CD8-positive, alpha-beta memory T cell (primary cell): ENCODE measurements around the gene PCSK4. TPM values are rescaled to one million over a fixed set of nuclear protein-coding genes. Genes with fewer than 3 reads are reported as not detected.

Experiments
- CTCF ChIA-PET: fragments of 350-600 bp; sonication (Branson Sonifier 250); formaldehyde crosslinking; loops from one replicate; lab custom pipeline; 2021; ENCODE audit warnings: antibody characterized with exemption; lab: Charles Lee
- POLR2A ChIA-PET: fragments of 350-600 bp; sonication (Branson Sonifier 250); formaldehyde crosslinking; loops from one replicate; lab custom pipeline; 2021; ENCODE audit warnings: antibody characterized with exemption; lab: Charles Lee
- DNase-seq, 5 donors: peaks; one replicate each; pipeline versions ENCODE4 v3.0.0 to v3.0.0-alpha.2; 2020 to 2022; ENCODE audit warnings: mixed read lengths in 1 of 5
- H3K27ac ChIP-seq: one replicate; pipeline ENCODE4 v1.7.0; 2013; ENCODE audit warnings: low read depth, mild to moderate bottlenecking, low read length, moderate library complexity
- H3K27me3 ChIP-seq: 2 replicates; pipeline ENCODE4 v1.7.0; 2013; ENCODE audit warnings: low read length, mild to moderate bottlenecking; ENCODE audit not compliant: insufficient read depth, poor library complexity, severe bottlenecking
- H3K36me3 ChIP-seq: 2 replicates; pipeline ENCODE4 v1.7.0; 2013; ENCODE audit warnings: mild to moderate bottlenecking, low read length, moderate library complexity; ENCODE audit not compliant: insufficient read depth
- H3K4me1 ChIP-seq: 2 replicates; pipeline ENCODE4 v1.7.0; 2013; ENCODE audit warnings: mild to moderate bottlenecking, low read length, moderate library complexity; ENCODE audit not compliant: insufficient read depth
- H3K4me3 ChIP-seq: 2 replicates; pipeline ENCODE4 v1.7.0; 2013; ENCODE audit warnings: mild to moderate bottlenecking, low read length
- H3K9me3 ChIP-seq: 2 replicates; pipeline ENCODE4 v1.7.0; 2013; ENCODE audit warnings: mild to moderate bottlenecking, low read length
- H3K27ac Mint-ChIP-seq, 8 donors: one replicate each; pipeline ENCODE4 v1.8.0; 2020 to 2021; ENCODE audit warnings: mixed read lengths in 8 of 8, mild to moderate bottlenecking in 6 of 8, inconsistent platforms in 3 of 8, moderate library complexity in 3 of 8
- H3K27me3 Mint-ChIP-seq, 2 donors: one replicate each; pipeline ENCODE4 v1.8.0; 2020 to 2021; ENCODE audit warnings: mixed read lengths in 2 of 2, mild to moderate bottlenecking in 1 of 2, moderate library complexity in 1 of 2
- H3K36me3 Mint-ChIP-seq, 3 donors: one replicate each; pipeline ENCODE4 v1.8.0; 2020 to 2021; ENCODE audit warnings: mixed read lengths in 3 of 3, inconsistent platforms in 1 of 3, mild to moderate bottlenecking in 1 of 3
- H3K4me1 Mint-ChIP-seq, 3 donors: one replicate each; pipeline ENCODE4 v1.8.0; 2020 to 2021; ENCODE audit warnings: mixed read lengths in 3 of 3, inconsistent platforms in 1 of 3, mild to moderate bottlenecking in 1 of 3
- H3K4me3 Mint-ChIP-seq, 7 donors: one replicate each; pipeline ENCODE4 v1.8.0; 2020 to 2021; ENCODE audit warnings: mixed read lengths in 7 of 7, mild to moderate bottlenecking in 6 of 7, moderate library complexity in 4 of 7, inconsistent platforms in 2 of 7
- H3K9me3 Mint-ChIP-seq, 5 donors: one replicate each; pipeline ENCODE4 v1.8.0; 2020 to 2022; ENCODE audit warnings: mixed read lengths in 5 of 5, mild to moderate bottlenecking in 3 of 5, moderate library complexity in 2 of 5, inconsistent platforms in 1 of 5
- polyA plus RNA-seq: library from polyadenylated mRNA; unstranded; fragments of 300-500 nt; fragmentation: Illumina TruSeq; gene quantifications from one replicate; pipeline ENCODE4 v1.2.3, GENCODE V29; 2021
- total RNA-seq, 2 experiments: library from RNA; stranded (reverse); gene quantifications; one replicate each; pipeline ENCODE4 v1.2.3, GENCODE V29; 2021

PCSK4 gene
- total and polyA plus RNA-seq, 3 experiments from 2014 or later = 1.0 to 1.3 (median 1.0) TPM

DNA sequence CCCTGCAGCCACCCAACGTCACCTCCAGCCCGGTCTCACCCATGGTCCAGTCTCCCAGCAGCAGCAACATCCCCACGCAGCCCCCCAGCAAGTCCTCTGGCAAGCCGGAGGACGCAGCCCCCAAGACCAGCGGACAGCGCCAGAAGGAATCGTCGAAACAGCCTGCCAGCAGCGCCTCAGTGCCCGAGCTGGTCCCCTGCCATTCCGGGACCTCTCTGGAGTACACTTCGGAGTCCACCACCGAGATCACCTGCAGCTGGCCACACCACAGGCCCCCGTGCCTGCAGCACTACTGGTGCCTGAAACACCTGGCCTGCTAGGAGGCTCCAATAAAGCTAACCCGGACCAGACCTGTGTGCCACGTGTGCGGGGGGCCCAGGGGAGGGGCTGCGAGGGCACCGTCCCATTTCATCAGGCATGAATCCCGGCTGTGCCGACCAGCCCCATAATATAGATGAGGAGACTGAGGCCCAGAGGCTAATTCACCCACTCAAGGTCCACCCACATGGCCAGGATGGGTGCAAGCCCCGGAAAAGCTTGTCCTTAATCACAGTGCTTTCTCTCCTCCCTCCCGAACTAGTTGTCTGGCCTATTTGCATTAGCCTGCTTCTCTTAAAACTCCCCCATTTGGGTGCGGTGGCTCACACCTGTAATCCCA, 7.6 kb upstream of the PCSK4 start:
- POLR2A ChIA-PET = interaction anchor here (0.6 kb wide), 1 partner anchor 170 kb away, joined by 5 read pairs; no protein-coding TSS in a partner anchor
- CTCF ChIA-PET = no interaction called here
- Histone ChIP-seq H3K4me3 (no peak overlapping the region), H3K9me3 (no peaks in the 10 kb centered on the region), H3K36me3 (no peaks in the 10 kb centered on the region), H3K27ac (no peak overlapping the region), H3K4me1 (no peaks in the 10 kb centered on the region), H3K27me3 (no peaks in the 10 kb centered on the region)
- Mint-ChIP-seq H3K36me3 (no peaks in the 10 kb centered on the region), H3K4me3 (no peak overlapping the region), H3K27ac (no peak overlapping the region), H3K4me1 (peaks cover 0 to 2% (median 0%) of the 10 kb centered on the region in 3 donors), H3K9me3 (no peaks in the 10 kb centered on the region), H3K27me3 (peaks cover 4 to 6% of the 10 kb centered on the region in 2 donors)
- no peak for DNase-seq

DNA sequence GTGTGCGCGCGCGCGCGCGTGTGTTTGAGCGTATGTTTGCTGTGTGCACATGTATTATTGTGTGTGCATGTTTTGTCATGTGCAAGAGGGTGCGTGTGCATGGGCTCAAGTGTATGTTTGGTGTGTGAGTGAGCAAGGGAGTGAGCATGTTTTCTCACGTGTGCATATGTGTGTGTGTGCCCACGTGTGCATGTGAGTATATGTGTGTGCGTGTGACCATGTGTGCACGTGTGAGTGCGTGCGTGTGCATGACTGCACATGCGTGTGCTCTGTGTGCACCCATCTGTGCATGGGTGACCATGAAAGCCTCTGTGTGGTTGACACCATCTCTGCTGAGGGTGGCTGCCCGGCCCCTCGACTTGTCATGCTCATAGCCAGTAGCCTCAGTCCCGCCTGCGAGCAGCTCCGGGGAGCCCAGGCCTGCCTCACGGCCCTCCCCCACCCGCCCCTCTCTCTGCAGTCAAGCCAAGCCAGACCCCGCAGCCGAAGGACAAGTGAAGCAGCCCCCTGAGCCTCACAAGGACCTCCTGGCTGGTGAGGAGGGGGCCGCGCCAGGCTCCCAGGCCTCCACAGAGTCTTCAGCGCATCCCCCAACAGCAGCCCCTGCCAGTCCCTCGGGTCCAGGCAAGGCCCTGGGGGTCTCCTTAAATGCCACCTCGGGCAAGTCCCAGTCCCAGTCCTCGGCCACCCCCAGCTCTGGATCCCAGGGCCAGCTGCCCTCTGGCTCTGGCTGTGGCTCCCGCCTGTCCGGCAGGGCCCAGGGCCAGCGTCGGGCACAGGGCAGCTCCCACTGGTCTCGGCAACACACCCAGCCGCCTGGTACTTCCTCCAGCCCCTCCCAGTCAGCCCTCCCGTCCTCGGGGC, 6.8 kb upstream of the PCSK4 start:
- POLR2A ChIA-PET = no interaction called here
- DNase-seq = no peak
- Mint-ChIP-seq H3K27ac (no peak overlapping the region), H3K27me3 (peaks cover 3 to 4% of the 10 kb centered on the region in 2 donors), H3K4me3 (peak overlapping the region in 1 of 7 donors; percentile 36), H3K4me1 (peaks cover 0 to 1% (median 0%) of the 10 kb centered on the region in 3 donors), H3K9me3 (no peaks in the 10 kb centered on the region), H3K36me3 (no peaks in the 10 kb centered on the region)
- CTCF ChIA-PET = no interaction called here
- Histone ChIP-seq H3K27ac (no peak overlapping the region), H3K27me3 (no peaks in the 10 kb centered on the region), H3K9me3 (no peaks in the 10 kb centered on the region), H3K4me1 (no peaks in the 10 kb centered on the region), H3K4me3 (no peak overlapping the region), H3K36me3 (no peaks in the 10 kb centered on the region)

DNA sequence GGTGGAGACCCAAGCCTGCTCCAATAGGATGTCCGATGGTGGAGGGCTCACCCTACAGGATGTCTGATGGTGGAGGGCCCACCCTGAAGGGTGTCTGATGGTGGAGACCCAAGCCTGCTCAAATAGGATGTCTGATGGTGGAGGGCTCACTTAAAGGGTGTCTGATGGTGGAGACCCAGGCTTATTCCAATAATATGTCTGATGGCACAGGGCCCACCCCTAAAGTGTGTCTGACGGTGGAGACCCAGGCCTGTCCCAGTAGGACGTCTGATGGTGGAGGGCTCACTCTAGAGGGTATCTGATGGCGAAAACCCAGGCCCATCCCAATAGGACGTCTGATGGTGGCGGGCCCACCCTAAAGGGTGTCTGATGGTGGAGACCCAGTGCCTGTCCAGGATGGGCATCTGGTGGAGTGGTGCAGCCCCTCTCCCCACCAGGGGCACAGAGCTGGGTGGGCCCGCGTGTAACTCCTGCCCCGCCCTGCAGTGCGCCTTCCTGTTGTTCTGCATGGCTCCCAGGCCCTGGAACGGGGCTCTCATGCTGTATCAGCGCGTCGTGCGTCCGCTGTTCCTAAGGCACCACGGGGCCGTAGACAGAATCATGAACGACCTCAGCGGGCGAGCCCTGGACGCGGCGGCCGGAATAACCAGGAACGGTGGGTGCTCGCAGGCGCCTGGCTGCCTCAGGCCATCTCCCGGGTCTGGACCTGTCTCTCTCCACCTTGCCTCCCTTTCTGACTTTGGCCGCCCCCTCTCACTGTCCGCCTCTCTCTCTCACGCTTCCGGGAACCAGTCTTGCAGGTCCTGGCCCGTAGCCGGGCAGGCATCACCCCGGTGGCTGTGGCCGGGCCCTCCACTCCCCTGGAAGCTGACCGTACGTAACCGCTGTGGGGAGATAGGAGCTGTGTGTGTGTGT, 5.9 kb upstream of the PCSK4 start:
- Histone ChIP-seq H3K36me3 (no peaks in the 10 kb centered on the region), H3K4me1 (no peaks in the 10 kb centered on the region), H3K27me3 (no peaks in the 10 kb centered on the region), H3K9me3 (no peaks in the 10 kb centered on the region), H3K4me3 (no peak overlapping the region), H3K27ac (no peak overlapping the region)
- POLR2A ChIA-PET = no interaction called here
- no peaks in the 10 kb centered on the region for H3K9me3 Mint-ChIP-seq
- DNase-seq = no peak
- H3K36me3 Mint-ChIP-seq = no peaks in the 10 kb centered on the region
- peaks cover 3 to 6% (median 4%) of the 10 kb centered on the region in 3 donors for H3K4me1 Mint-ChIP-seq
- CTCF ChIA-PET = no interaction called here
- H3K4me3 Mint-ChIP-seq = no peak overlapping the region
- H3K27ac Mint-ChIP-seq = no peak overlapping the region
- H3K27me3 Mint-ChIP-seq = peaks cover 1 to 6% of the 10 kb centered on the region in 2 donors

DNA sequence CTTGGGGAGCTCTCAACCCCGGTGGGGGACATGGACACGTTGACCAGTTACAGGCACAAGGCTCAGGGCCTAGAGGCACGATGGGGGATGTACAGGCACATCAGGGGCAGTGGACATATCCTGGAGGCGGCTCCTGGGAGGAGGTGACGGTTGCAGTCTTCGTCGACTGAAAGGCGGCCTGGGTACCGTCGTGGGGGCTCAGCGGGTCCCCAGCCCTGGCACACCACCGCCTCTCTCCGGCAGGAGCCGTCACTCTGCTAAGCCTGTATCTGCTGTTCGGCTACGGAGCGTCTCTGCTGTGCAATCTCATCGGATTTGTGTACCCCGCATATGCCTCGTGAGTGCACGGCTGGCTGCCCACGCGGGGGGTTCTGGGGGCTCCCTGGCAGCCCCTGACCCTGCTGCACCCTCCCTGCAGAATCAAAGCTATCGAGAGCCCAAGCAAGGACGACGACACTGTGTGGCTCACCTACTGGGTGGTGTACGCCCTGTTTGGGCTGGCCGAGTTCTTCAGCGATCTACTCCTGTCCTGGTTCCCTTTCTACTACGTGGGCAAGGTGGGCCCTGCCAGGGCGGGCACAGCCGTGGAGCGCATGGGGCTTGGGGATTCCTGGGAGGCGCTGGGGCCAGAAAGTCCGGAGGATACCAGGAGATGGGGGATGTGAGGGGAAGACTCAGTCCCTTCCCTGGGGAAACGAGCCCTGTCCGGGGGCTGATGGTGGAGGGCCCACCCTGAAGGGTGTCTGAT, 5.1 kb upstream of the PCSK4 start:
- H3K9me3 Mint-ChIP-seq = no peaks in the 10 kb centered on the region
- Histone ChIP-seq H3K4me3 (no peak overlapping the region), H3K27ac (no peak overlapping the region), H3K27me3 (no peaks in the 10 kb centered on the region), H3K9me3 (no peaks in the 10 kb centered on the region), H3K36me3 (no peaks in the 10 kb centered on the region), H3K4me1 (no peaks in the 10 kb centered on the region)
- H3K4me1 Mint-ChIP-seq = peaks cover 7 to 11% (median 9%) of the 10 kb centered on the region in 3 donors
- CTCF ChIA-PET = no interaction called here
- H3K27me3 Mint-ChIP-seq = peaks cover 0 to 6% of the 10 kb centered on the region in 2 donors
- H3K4me3 Mint-ChIP-seq = no peak overlapping the region
- POLR2A ChIA-PET = no interaction called here
- H3K36me3 Mint-ChIP-seq = peaks cover 0 to 3% (median 0%) of the 10 kb centered on the region in 3 donors
- no peak for DNase-seq
- H3K27ac Mint-ChIP-seq = no peak overlapping the region

DNA sequence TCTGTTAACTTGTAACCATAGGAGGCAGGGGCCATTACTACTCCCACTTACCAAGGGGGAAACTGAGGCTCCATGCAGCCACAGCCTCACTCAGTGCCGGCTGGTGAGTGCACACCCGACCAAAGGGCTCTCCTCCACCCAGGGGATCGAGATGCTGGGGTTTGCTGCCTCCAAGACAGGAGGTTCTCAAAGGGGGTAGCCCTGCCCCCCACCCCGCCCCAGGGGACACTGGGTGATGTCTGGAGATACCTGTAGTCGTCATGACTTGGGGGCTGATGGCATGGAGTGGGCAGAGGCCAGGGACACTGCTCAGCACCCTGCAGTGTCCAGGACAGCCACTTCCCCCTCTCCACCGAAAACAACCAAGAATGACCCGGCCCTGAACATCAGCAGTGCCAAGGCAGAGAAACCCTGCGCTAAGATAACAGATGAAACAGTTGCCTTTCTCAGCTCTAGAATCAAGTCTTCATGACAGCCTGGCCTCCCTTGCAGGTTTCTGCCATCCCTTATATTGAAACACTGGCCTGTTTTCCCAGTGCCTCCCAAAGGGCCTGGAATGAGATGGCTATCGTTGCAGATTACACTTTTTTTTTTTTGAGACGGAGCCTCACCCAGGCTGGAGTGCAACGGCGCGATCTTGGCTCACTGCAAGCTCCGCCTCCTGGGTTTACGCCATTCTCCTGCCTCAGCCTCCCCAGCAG, 4.1 kb upstream of the PCSK4 start:
- H3K27me3 ChIP-seq = no peaks in the 10 kb centered on the region
- ChIA-PET CTCF (interaction anchor here (0.9 kb wide), 1 partner anchor 49 kb away, joined by 5 read pairs; no protein-coding TSS in a partner anchor), POLR2A (no interaction called here)
- Mint-ChIP-seq H3K9me3 (no peaks in the 10 kb centered on the region), H3K27me3 (peaks cover 0 to 6% of the 10 kb centered on the region in 2 donors), H3K4me1 (peaks cover 7 to 17% (median 13%) of the 10 kb centered on the region in 3 donors), H3K4me3 (peak overlapping the region in 1 of 7 donors; percentile 19), H3K36me3 (peaks cover 0 to 3% (median 0%) of the 10 kb centered on the region in 3 donors), H3K27ac (no peak overlapping the region)
- DNase-seq = no peak
- H3K4me3 ChIP-seq = no peak overlapping the region
- H3K36me3 ChIP-seq = no peaks in the 10 kb centered on the region
- H3K27ac ChIP-seq = no peak overlapping the region
- H3K4me1 ChIP-seq = peaks cover 8% of the 10 kb centered on the region
- no peaks in the 10 kb centered on the region for H3K9me3 ChIP-seq

GRCh38 chr19:1492474-1493006, 2.4 kb upstream of the PCSK4 start:
- Mint-ChIP-seq H3K9me3 (no peaks in the 10 kb centered on the region), H3K27me3 (peaks cover 0 to 6% of the 10 kb centered on the region in 2 donors), H3K36me3 (peaks cover 0 to 3% (median 0%) of the 10 kb centered on the region in 3 donors), H3K4me1 (peaks cover 7 to 18% (median 14%) of the 10 kb centered on the region in 3 donors), H3K4me3 (peak overlapping the region in 5 of 7 donors; percentile 72 to 85 (median 74)), H3K27ac (no peak overlapping the region)
- peak overlapping the region; percentile 59 for H3K27ac ChIP-seq
- H3K4me3 ChIP-seq = no peak overlapping the region
- ChIA-PET POLR2A (no interaction called here), CTCF (no interaction called here)
- no peaks in the 10 kb centered on the region for H3K9me3 ChIP-seq
- no peak for DNase-seq
- no peaks in the 10 kb centered on the region for H3K27me3 ChIP-seq
- peaks cover 10% of the 10 kb centered on the region for H3K4me1 ChIP-seq
- H3K36me3 ChIP-seq = no peaks in the 10 kb centered on the region

GRCh38 chr19:1491849-1492170, 1.7 kb upstream of the PCSK4 start:
- Mint-ChIP-seq H3K27ac (peak overlapping the region in 2 of 8 donors; percentile 62 to 76), H3K27me3 (peaks cover 0 to 6% of the 10 kb centered on the region in 2 donors), H3K36me3 (peaks cover 0 to 3% (median 0%) of the 10 kb centered on the region in 3 donors), H3K4me1 (peaks cover 7 to 18% (median 14%) of the 10 kb centered on the region in 3 donors), H3K4me3 (peak overlapping the region; percentile 72 to 85 (median 75)), H3K9me3 (no peaks in the 10 kb centered on the region)
- H3K9me3 ChIP-seq = no peaks in the 10 kb centered on the region
- H3K27me3 ChIP-seq = no peaks in the 10 kb centered on the region
- H3K27ac ChIP-seq = peak overlapping the region; percentile 59
- CTCF ChIA-PET = no interaction called here
- H3K36me3 ChIP-seq = no peaks in the 10 kb centered on the region
- H3K4me3 ChIP-seq = peak overlapping the region; percentile 43
- DNase-seq = no peak
- POLR2A ChIA-PET = no interaction called here
- H3K4me1 ChIP-seq = peaks cover 10% of the 10 kb centered on the region
